H1 (cell line): ENCODE measurements around the gene COL5A1. TPM values are rescaled to one million over a fixed set of nuclear protein-coding genes. Genes with fewer than 3 reads are reported as not detected.

ENCODE experiments used
- CTCF ChIA-PET: fragments of 300-600 bp; sonication (Branson Sonifier 250); formaldehyde crosslinking; loops from one replicate; lab custom pipeline; 2021; ENCODE audit not compliant: partially characterized antibody; lab: Charles Lee
- POLR2A ChIA-PET: fragments of 300-600 bp; sonication (Branson Sonifier 250); formaldehyde crosslinking; loops from one replicate; lab custom pipeline; 2021; ENCODE audit warnings: inconsistent platforms; ENCODE audit not compliant: partially characterized antibody; lab: Charles Lee
- DNase-seq, 2 experiments: peaks; one replicate each; pipeline versions ENCODE4 v3.0.0 to v3.0.0-alpha.2; 2010 to 2022; ENCODE audit warnings: low spot score in 2 of 2, low read depth in 1 of 2, mixed read lengths in 1 of 2
- FAIRE-seq: peaks from 2 replicates; lab custom pipeline; 2011; peaks lifted over from hg19 to GRCh38; lab: Jason Lieb, UNC
- H2AFZ ChIP-seq: 2 replicates; pipeline ENCODE4 v1.8.1; 2012; ENCODE audit warnings: low read length, inconsistent platforms
- H2AK5ac ChIP-seq: 2 replicates; pipeline ENCODE4 v1.6.1; 2013; ENCODE audit warnings: low read depth, low read length
- H2BK120ac ChIP-seq: replicated peaks from 2 replicates; pipeline ENCODE3; 2013; ENCODE audit warnings: low read depth, low read length, inconsistent platforms
- H2BK12ac ChIP-seq: 2 replicates; pipeline ENCODE4 v1.6.1; 2013; ENCODE audit warnings: low read depth, low read length
- H2BK15ac ChIP-seq: 2 replicates; pipeline ENCODE4 v1.6.1; 2013; ENCODE audit warnings: low read length
- H2BK20ac ChIP-seq: 2 replicates; pipeline ENCODE4 v1.6.1; 2013; ENCODE audit warnings: low read length
- H2BK5ac ChIP-seq: 2 replicates; pipeline ENCODE4 v1.6.1; 2013; ENCODE audit warnings: low read depth, low read length
- H3K14ac ChIP-seq: 2 replicates; pipeline ENCODE4 v1.6.1; 2013; ENCODE audit warnings: inconsistent platforms; ENCODE audit not compliant: insufficient read length
- H3K18ac ChIP-seq: 2 replicates; pipeline ENCODE4 v1.6.1; 2013; ENCODE audit warnings: low read length; ENCODE audit errors: extremely low read depth
- H3K23ac ChIP-seq: 2 replicates; pipeline ENCODE4 v1.6.1; 2013; ENCODE audit warnings: inconsistent platforms; ENCODE audit not compliant: insufficient read length
- H3K23me2 ChIP-seq: 2 replicates; pipeline ENCODE4 v1.6.1; 2013; ENCODE audit warnings: low read depth, low read length
- H3K27ac ChIP-seq: 2 replicates; pipeline ENCODE4 v1.6.1; 2011; ENCODE audit warnings: low read depth, low read length, inconsistent platforms
- H3K27me3 ChIP-seq, 4 experiments: replicated peaks in 1 of 4; 1 replicate in 1 of 4; 2 replicates in 3 of 4; pipeline versions ENCODE4 v1.6.1 to v1.8.1; 2011 to 2013; ENCODE audit warnings: low read length in 3 of 4, mild to moderate bottlenecking in 3 of 4, inconsistent platforms in 2 of 4, mixed read lengths in 2 of 4, moderate library complexity in 1 of 4; ENCODE audit not compliant: control insufficient read depth in 3 of 4, insufficient read depth in 3 of 4; ENCODE audit errors: extremely low read depth in 1 of 4
- H3K36me3 ChIP-seq, 4 experiments: 2 replicates each; pipeline versions ENCODE4 v1.6.1 to v1.8.1; 2011 to 2013; ENCODE audit warnings: mild to moderate bottlenecking in 4 of 4, low read length in 3 of 4, moderate library complexity in 2 of 4, control low read depth in 1 of 4, inconsistent platforms in 1 of 4; ENCODE audit not compliant: insufficient read depth in 4 of 4, control insufficient read depth in 2 of 4
- H3K4ac ChIP-seq: replicated peaks from 2 replicates; pipeline ENCODE3; 2013; ENCODE audit warnings: low read length, low read depth, mixed read lengths, inconsistent platforms; ENCODE audit not compliant: insufficient read length
- H3K4me1 ChIP-seq, 4 experiments: replicated peaks in 1 of 4; 1 replicate in 1 of 4; 2 replicates in 3 of 4; pipeline versions ENCODE4 v1.6.1 to v1.8.1; 2011 to 2013; ENCODE audit warnings: low read length in 3 of 4, inconsistent platforms in 2 of 4, mixed read lengths in 1 of 4; ENCODE audit not compliant: insufficient read depth in 4 of 4, control insufficient read depth in 3 of 4
- H3K4me2 ChIP-seq, 2 experiments: 2 replicates each; pipeline versions ENCODE4 v1.6.1 to v1.8.1; 2011 to 2013; ENCODE audit warnings: low read depth in 2 of 2, low read length in 2 of 2, control low read depth in 1 of 2, inconsistent platforms in 1 of 2, mild to moderate bottlenecking in 1 of 2; ENCODE audit not compliant: insufficient read depth in 1 of 2
- H3K4me3 ChIP-seq, 4 experiments: fragments of 200-600, 300-600 bp in 1 of 4; sonication (generic), shearing (Covaris generic), sonication (Bioruptor Twin) in 1 of 4; 2 replicates each; pipeline versions ENCODE4 v1.5.1 to v1.8.1; 2011 to 2016; ENCODE audit warnings: low read length in 4 of 4, low read depth in 3 of 4, control low read depth in 2 of 4, inconsistent platforms in 2 of 4, mild to moderate bottlenecking in 2 of 4, mixed read lengths in 1 of 4, moderate library complexity in 1 of 4; ENCODE audit not compliant: insufficient read depth in 2 of 4; ENCODE audit errors: extremely low read depth in 1 of 4
- H3K56ac ChIP-seq: replicated peaks from 2 replicates; pipeline ENCODE3; 2013; ENCODE audit warnings: low read depth, mild to moderate bottlenecking, mixed read lengths, low read length, inconsistent platforms; ENCODE audit not compliant: insufficient read length
- H3K79me1 ChIP-seq: 2 replicates; pipeline ENCODE4 v1.6.1; 2013; ENCODE audit warnings: low read depth, low read length, control low read depth
- H3K79me2 ChIP-seq, 2 experiments: 2 replicates each; pipeline versions ENCODE4 v1.6.1 to v1.8.1; 2012 to 2013; ENCODE audit warnings: low read length in 2 of 2, mild to moderate bottlenecking in 2 of 2, inconsistent platforms in 1 of 2; ENCODE audit not compliant: insufficient read depth in 2 of 2, control insufficient read depth in 1 of 2
- H3K9ac ChIP-seq, 4 experiments: replicated peaks in 1 of 4; 1 replicate in 1 of 4; 2 replicates in 3 of 4; pipeline versions ENCODE4 v1.6.1 to v1.8.1; 2011 to 2013; ENCODE audit warnings: low read depth in 3 of 4, low read length in 3 of 4, control low read depth in 2 of 4, mild to moderate bottlenecking in 2 of 4, moderate library complexity in 2 of 4, inconsistent platforms in 1 of 4; ENCODE audit errors: extremely low read depth in 1 of 4
- H3K9me3 ChIP-seq, 2 experiments: 2 replicates each; pipeline versions ENCODE4 v1.6.1 to v1.8.1; 2012 to 2013; ENCODE audit warnings: mild to moderate bottlenecking in 2 of 2, moderate library complexity in 2 of 2, control low read depth in 1 of 2, inconsistent platforms in 1 of 2, low read depth in 1 of 2, low read length in 1 of 2, mixed read lengths in 1 of 2; ENCODE audit not compliant: insufficient read depth in 2 of 2
- H4K20me1 ChIP-seq, 2 experiments: replicated peaks in 1 of 2; 2 replicates each; pipeline versions ENCODE3 to v1.8.1; 2011 to 2013; ENCODE audit warnings: inconsistent platforms in 2 of 2, low read length in 2 of 2, mild to moderate bottlenecking in 1 of 2; ENCODE audit not compliant: insufficient read depth in 2 of 2, control insufficient read depth in 1 of 2
- H4K5ac ChIP-seq: 2 replicates; pipeline ENCODE4 v1.6.1; 2013; ENCODE audit warnings: low read length, low read depth, mixed read lengths, inconsistent platforms; ENCODE audit not compliant: insufficient read length
- H4K8ac ChIP-seq: 2 replicates; pipeline ENCODE4 v1.8.0; 2013; ENCODE audit warnings: mild to moderate bottlenecking, moderate library complexity, low read length, inconsistent platforms; ENCODE audit not compliant: insufficient read depth; ENCODE audit errors: extremely low read depth
- H4K91ac ChIP-seq: replicated peaks from 2 replicates; pipeline ENCODE3; 2013; ENCODE audit warnings: low read length, mixed read lengths, inconsistent platforms; ENCODE audit not compliant: insufficient read length
- EZH2 ChIP-seq: fragments of 200-600 bp; sonication (generic); IDR thresholded peaks from 2 replicates; pipeline ENCODE4 v1.7.1; 2012; ENCODE audit warnings: low read depth, mild to moderate bottlenecking, moderate library complexity, low read length, inconsistent platforms; ENCODE audit not compliant: severe bottlenecking
- HDAC2 ChIP-seq, 2 experiments: fragments of 300-600 bp in 1 of 2; sonication (generic) in 1 of 2; IDR thresholded peaks; 2 replicates each; pipeline ENCODE4 v1.6.1; 2011 to 2012; ENCODE audit warnings: low read depth in 2 of 2, low read length in 2 of 2, mild to moderate bottlenecking in 2 of 2, moderate library complexity in 2 of 2, borderline replicate concordance in 1 of 2, inconsistent platforms in 1 of 2
- WGBS, 2 experiments: shearing (Covaris generic) in 1 of 2; methylation state at CpG; one replicate each; pipeline versions ENCODE4 v1.1.6 to v1.1.7; 2013 to 2015; ENCODE audit warnings: low lambda C conversion rate in 2 of 2, mixed read lengths in 2 of 2, inconsistent platforms in 1 of 2, low coverage in 1 of 2, missing lambda C conversion rate in 1 of 2; ENCODE audit not compliant: insufficient replicate concordance in 2 of 2, insufficient coverage in 1 of 2, insufficient read length in 1 of 2; ENCODE audit errors: extremely low coverage in 1 of 2, missing lambda C conversion rate in 1 of 2; 5-methylcytosine and 5-hydroxymethylcytosine counted together
- polyA plus RNA-seq, 7 experiments: library from polyadenylated mRNA; depleted of rRNA in 3 of 7; stranded (reverse) in 5 of 7; unstranded in 2 of 7; fragments of >200 nt in 5 of 7; fragments of 200-250 nt in 2 of 7; gene quantifications; 1 replicate in 5 of 7; 2 replicates in 1 of 7; 4 replicates in 1 of 7; pipeline versions ENCODE4 v1.2.1 to v1.2.3, GENCODE V29; 2011 to 2013; ENCODE audit warnings: missing spikeins in 2 of 7, mixed read lengths in 2 of 7
- total RNA-seq: library from RNA; stranded (reverse); fragmentation: NEBNext Ultra II Directional; extraction: Animal tissue kit (Norgen Biotek cat#: 25700); gene quantifications from 2 replicates; pipeline ENCODE4 v1.2.1, GENCODE V29; 2021

Gene COL5A1
- total and polyA plus RNA-seq, 2 of the 8 experiments (the other 6 are each of a cell fraction or from before 2014, with no cell fraction given): 3.8 to 12.0 TPM

GRCh38 chr9:134768709-134769351 is 127.2 kb downstream of the COL5A1 start:
- 96% methylated on average over 23 of the region's 23 CpGs; no CpG with 5 or more reads in 1 of the 2 experiments for WGBS, 2 experiments
- no peaks in the 10 kb centered on the region for H3K79me2 ChIP-seq

More at GRCh38 chr9:134768709-134769351, 127.2 kb downstream of the COL5A1 start:
- Histone ChIP-seq H3K9ac (no peak overlapping the region), H3K14ac (no peak overlapping the region), H3K4me2 (no peak overlapping the region), H4K5ac (no peak overlapping the region), H2BK15ac (no peak overlapping the region), H3K36me3 (no peaks in the 10 kb centered on the region), H3K4me3 (no peak overlapping the region), H3K79me1 (no peaks in the 10 kb centered on the region), H2AFZ (no peak overlapping the region), H2BK5ac (peak overlapping the region; percentile 52; the same call in 1 of the 2 replicates), H3K4ac (no peak overlapping the region), H2BK12ac (peak overlapping the region; percentile 75; the same call in 1 of the 2 replicates), H3K27ac (no peak overlapping the region), H3K27me3 (no peaks in the 10 kb centered on the region), H2AK5ac (0 out of 2 replicates have a peak overlapping the region, but pooled peaks have one; percentile 65), H3K23ac (no peak overlapping the region), H3K18ac (no peak overlapping the region), H3K4me1 (no peaks in the 10 kb centered on the region; a peak in 1 of 7 replicates), H4K91ac (no peak overlapping the region), H4K8ac (peak overlapping the region; percentile 31; the same call in 1 of the 2 replicates), H3K9me3 (no peaks in the 10 kb centered on the region), H3K23me2 (no peaks in the 10 kb centered on the region), H3K56ac (no peak overlapping the region), H2BK120ac (no peak overlapping the region), H2BK20ac (no peak overlapping the region), H4K20me1 (no peaks in the 10 kb centered on the region)
- no peak for FAIRE-seq
- TF ChIP-seq HDAC2 (IDR thresholded peaks at IDR 0.05; ENCODE audit: borderline replicate concordance in 1 of 2, low read depth in 2 of 2, low read length in 2 of 2) (no peak), EZH2 (no peak)
- no peak for DNase-seq
- ChIA-PET POLR2A (no interaction called here), CTCF (interaction anchor here (2.2 to 2.5 kb wide), 2 partner anchors 11 to 14 kb away, joined by 5 to 13 read pairs; no protein-coding TSS in a partner anchor)
